Erythroblast (primary cell): Measurements from ENCODE around the gene SYT1.

Source experiments
- GATA1 ChIP-seq: IDR thresholded peaks from 2 replicates; pipeline ENCODE4 v1.6.1; 2011; ENCODE audit warnings: low read depth, mild to moderate bottlenecking, control low read depth, low read length, moderate library complexity
- POLR2A ChIP-seq: IDR thresholded peaks from 2 replicates; pipeline ENCODE4 v1.6.1; 2011; ENCODE audit warnings: mild to moderate bottlenecking, low read length

- TF ChIP-seq POLR2A (no peak), GATA1 (no peak)
Measured at GRCh38 chr12:78977304-78977867, 112.8 kb downstream of the SYT1 start.
